Keratinocyte (primary cell): ENCODE measurements around the gene TPBG.

Source experiments
- EZH2 ChIP-seq: IDR thresholded peaks from one replicate; pipeline ENCODE4 v1.6.1; 2012; ENCODE audit warnings: inconsistent platforms, mild to moderate bottlenecking, low read length, moderate library complexity
- TF ChIP-seq, protein P1 (sequence below), 3 experiments: IDR thresholded peaks in 1 of 3; conservative IDR thresholded peaks in 1 of 3; optimal IDR thresholded peaks in 1 of 3; 2 replicates in 2 of 3; 3 replicates in 1 of 3; pipeline versions ENCODE3 to v1.5.1; 2011; ENCODE audit warnings: low read length in 3 of 3, mild to moderate bottlenecking in 3 of 3, moderate library complexity in 2 of 3, control low read depth in 1 of 3, inconsistent platforms in 1 of 3; ENCODE audit not compliant: insufficient read depth in 2 of 3; ENCODE audit errors: extremely low read depth in 1 of 3

DNA sequence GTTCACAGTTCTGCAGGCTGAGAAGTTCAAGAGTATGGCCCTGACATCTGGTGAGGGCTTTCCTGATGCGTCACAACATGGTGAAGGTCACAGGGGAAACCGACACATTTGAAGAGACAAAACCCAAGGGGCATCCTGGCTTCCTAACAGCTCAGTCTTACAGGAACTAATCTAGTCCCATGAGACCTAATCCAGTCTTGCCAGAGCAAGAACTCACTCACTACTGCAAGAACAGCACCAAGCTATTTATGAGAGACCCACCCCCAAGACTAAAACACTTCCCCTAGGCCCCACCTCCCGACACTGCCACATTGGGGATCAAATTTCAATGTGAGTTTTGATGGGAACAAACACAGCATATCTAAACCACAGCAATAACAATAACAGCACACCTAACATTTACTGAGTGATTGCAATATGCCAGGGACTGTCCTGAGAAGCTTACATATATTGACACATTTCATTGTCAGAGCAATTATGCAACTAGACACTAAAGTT, 46.6 kb downstream of the TPBG start:
- TF ChIP-seq EZH2: no peak
- TF ChIP-seq, protein P1, sequence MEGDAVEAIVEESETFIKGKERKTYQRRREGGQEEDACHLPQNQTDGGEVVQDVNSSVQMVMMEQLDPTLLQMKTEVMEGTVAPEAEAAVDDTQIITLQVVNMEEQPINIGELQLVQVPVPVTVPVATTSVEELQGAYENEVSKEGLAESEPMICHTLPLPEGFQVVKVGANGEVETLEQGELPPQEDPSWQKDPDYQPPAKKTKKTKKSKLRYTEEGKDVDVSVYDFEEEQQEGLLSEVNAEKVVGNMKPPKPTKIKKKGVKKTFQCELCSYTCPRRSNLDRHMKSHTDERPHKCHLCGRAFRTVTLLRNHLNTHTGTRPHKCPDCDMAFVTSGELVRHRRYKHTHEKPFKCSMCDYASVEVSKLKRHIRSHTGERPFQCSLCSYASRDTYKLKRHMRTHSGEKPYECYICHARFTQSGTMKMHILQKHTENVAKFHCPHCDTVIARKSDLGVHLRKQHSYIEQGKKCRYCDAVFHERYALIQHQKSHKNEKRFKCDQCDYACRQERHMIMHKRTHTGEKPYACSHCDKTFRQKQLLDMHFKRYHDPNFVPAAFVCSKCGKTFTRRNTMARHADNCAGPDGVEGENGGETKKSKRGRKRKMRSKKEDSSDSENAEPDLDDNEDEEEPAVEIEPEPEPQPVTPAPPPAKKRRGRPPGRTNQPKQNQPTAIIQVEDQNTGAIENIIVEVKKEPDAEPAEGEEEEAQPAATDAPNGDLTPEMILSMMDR (optimal IDR thresholded peaks at IDR 0.05 in 1 of 3, IDR thresholded peaks at IDR 0.05 in 1 of 3, conservative IDR thresholded peaks at IDR 0.05 in 1 of 3; ENCODE audit: extremely low read depth in 1 of 3, insufficient read depth in 2 of 3, low read length in 3 of 3): no peak
